Keratinocyte (primary cell): ENCODE results near the gene SMG7. TPM values are rescaled to one million over a fixed set of nuclear protein-coding genes. Genes with fewer than 3 reads are reported as not detected.

ENCODE experiments used
- DNase-seq: peaks from one replicate; pipeline ENCODE4 v3.0.0-alpha.2; 2011; ENCODE audit warnings: low read depth, missing footprints, low spot score
- FAIRE-seq: peaks from 2 replicates; lab custom pipeline; 2011; peaks lifted over from hg19 to GRCh38; lab: Jason Lieb, UNC
- H2AFZ ChIP-seq: 2 replicates; pipeline ENCODE4 v1.6.0; 2012; ENCODE audit warnings: low read length, control low read depth, inconsistent platforms; ENCODE audit not compliant: control insufficient read depth
- H3K27ac ChIP-seq: 2 replicates; pipeline ENCODE4 v1.5.1; 2011; ENCODE audit warnings: low read length; ENCODE audit not compliant: control insufficient read depth, insufficient read depth
- H3K27me3 ChIP-seq: 3 replicates; pipeline ENCODE4 v1.6.0; 2011; ENCODE audit warnings: low read length; ENCODE audit not compliant: control insufficient read depth, insufficient read depth; ENCODE audit errors: extremely low read depth
- H3K36me3 ChIP-seq, 2 experiments: 2 replicates in 1 of 2; 3 replicates in 1 of 2; pipeline ENCODE4 v1.5.1; 2011; ENCODE audit warnings: low read length in 2 of 2, mild to moderate bottlenecking in 1 of 2; ENCODE audit not compliant: control insufficient read depth in 2 of 2, insufficient read depth in 2 of 2; ENCODE audit errors: extremely low read depth in 1 of 2
- H3K4me1 ChIP-seq: 3 replicates; pipeline ENCODE4 v1.5.1; 2011; ENCODE audit warnings: low read length; ENCODE audit not compliant: control insufficient read depth, insufficient read depth; ENCODE audit errors: extremely low read depth
- H3K4me2 ChIP-seq: 3 replicates; pipeline ENCODE4 v1.6.0; 2011; ENCODE audit warnings: low read depth, low read length; ENCODE audit not compliant: control insufficient read depth, insufficient read depth; ENCODE audit errors: extremely low read depth
- H3K4me3 ChIP-seq, 3 experiments: fragments of 200-600 bp in 1 of 3; sonication (generic) in 1 of 3; 2 replicates in 2 of 3; 3 replicates in 1 of 3; pipeline ENCODE4 v1.5.1; 2011 to 2016; ENCODE audit warnings: low read length in 3 of 3, mild to moderate bottlenecking in 3 of 3, control low read depth in 2 of 3, inconsistent platforms in 1 of 3, low read depth in 1 of 3, mixed read lengths in 1 of 3, mixed run types in 1 of 3, moderate library complexity in 1 of 3; ENCODE audit not compliant: control insufficient read depth in 2 of 3, insufficient read depth in 2 of 3; ENCODE audit errors: extremely low read depth in 1 of 3
- H3K79me2 ChIP-seq: 2 replicates; pipeline ENCODE4 v1.6.0; 2012; ENCODE audit warnings: low read length; ENCODE audit not compliant: control insufficient read depth, insufficient read depth
- H3K9ac ChIP-seq: 3 replicates; pipeline ENCODE4 v1.6.0; 2011; ENCODE audit warnings: low read length; ENCODE audit not compliant: control insufficient read depth, insufficient read depth; ENCODE audit errors: extremely low read depth
- H3K9me1 ChIP-seq: 3 replicates; pipeline ENCODE4 v1.6.0; 2011; ENCODE audit warnings: low read length; ENCODE audit not compliant: control insufficient read depth, insufficient read depth; ENCODE audit errors: extremely low read depth
- H3K9me3 ChIP-seq: 2 replicates; pipeline ENCODE4 v1.5.1; 2012; ENCODE audit warnings: low read depth, low read length; ENCODE audit not compliant: control insufficient read depth
- H4K20me1 ChIP-seq: 3 replicates; pipeline ENCODE4 v1.6.0; 2011; ENCODE audit warnings: low read length; ENCODE audit not compliant: control insufficient read depth, insufficient read depth; ENCODE audit errors: extremely low read depth
- CTCF ChIP-seq, 3 experiments: IDR thresholded peaks in 1 of 3; conservative IDR thresholded peaks in 1 of 3; optimal IDR thresholded peaks in 1 of 3; 2 replicates in 2 of 3; 3 replicates in 1 of 3; pipeline versions ENCODE3 to v1.5.1; 2011; ENCODE audit warnings: low read length in 3 of 3, mild to moderate bottlenecking in 3 of 3, moderate library complexity in 2 of 3, control low read depth in 1 of 3, inconsistent platforms in 1 of 3; ENCODE audit not compliant: insufficient read depth in 2 of 3; ENCODE audit errors: extremely low read depth in 1 of 3
- EZH2 ChIP-seq: IDR thresholded peaks from one replicate; pipeline ENCODE4 v1.6.1; 2012; ENCODE audit warnings: inconsistent platforms, mild to moderate bottlenecking, low read length, moderate library complexity
- dilution Hi-C: fragments of 300-500 bp; cut with MboI; formaldehyde crosslinking; loops from one replicate; pipeline ENCODE4 v1.7.0; 2020; ENCODE audit warnings: low sequenced_read_pairs; ENCODE audit not compliant: extremely low pct_ligation_motif_present
- polyA plus RNA-seq, 5 experiments: library from polyadenylated mRNA; depleted of rRNA in 3 of 5; stranded (reverse) in 3 of 5; stranded (forward) in 1 of 5; unstranded in 1 of 5; fragments of >200 nt; gene quantifications; 1 replicate in 1 of 5; 2 replicates in 3 of 5; 3 replicates in 1 of 5; pipeline versions ENCODE4 v1.2.1 to v1.2.3, GENCODE V29; 2011 to 2012; ENCODE audit warnings: missing spikeins in 2 of 5, low read depth in 1 of 5, low replicate concordance in 1 of 5

SMG7 gene
- polyA plus RNA-seq, 1 donor (not counting 4 experiments of a cell fraction or from before 2014, with no cell fraction given) = 38.2 TPM

- H3K9me3 ChIP-seq = no peaks in the 10 kb centered on the region
- no peaks in the 10 kb centered on the region for H3K79me2 ChIP-seq
- no peaks in the 10 kb centered on the region for H3K9me1 ChIP-seq
- H3K4me1 ChIP-seq = no peaks in the 10 kb centered on the region
- TF ChIP-seq CTCF (optimal IDR thresholded peaks at IDR 0.05 in 1 of 3, IDR thresholded peaks at IDR 0.05 in 1 of 3, conservative IDR thresholded peaks at IDR 0.05 in 1 of 3; ENCODE audit: extremely low read depth in 1 of 3, insufficient read depth in 2 of 3, low read length in 3 of 3) (no peak), EZH2 (no peak)
- H3K4me3 ChIP-seq = no peak overlapping the region
- no peaks in the 10 kb centered on the region for H4K20me1 ChIP-seq
- H3K27ac ChIP-seq = no peak overlapping the region
- no peak overlapping the region for H2AFZ ChIP-seq
- FAIRE-seq (no peak), DNase-seq (no peak)
- peaks cover 6% of the 10 kb centered on the region for H3K27me3 ChIP-seq
- H3K4me2 ChIP-seq = no peak overlapping the region
- no peaks in the 10 kb centered on the region for H3K36me3 ChIP-seq
- dilution Hi-C loops = no loop called here
- H3K9ac ChIP-seq = no peak overlapping the region
Measured at GRCh38 chr1:183443011-183443410, 29.3 kb upstream of the SMG7 start.

- Histone ChIP-seq H3K9me1 (no peaks in the 10 kb centered on the region), H4K20me1 (no peaks in the 10 kb centered on the region), H3K27ac (no peak overlapping the region), H3K4me2 (no peak overlapping the region), H3K9ac (no peak overlapping the region), H3K79me2 (no peaks in the 10 kb centered on the region), H3K4me3 (no peak overlapping the region), H3K9me3 (no peaks in the 10 kb centered on the region), H2AFZ (no peak overlapping the region), H3K27me3 (peaks cover 6% of the 10 kb centered on the region), H3K4me1 (no peaks in the 10 kb centered on the region), H3K36me3 (no peaks in the 10 kb centered on the region)
- dilution Hi-C loops = no loop called here
- FAIRE-seq (no peak), DNase-seq (no peak)
- no peak for TF ChIP-seq EZH2
- TF ChIP-seq CTCF (optimal IDR thresholded peaks at IDR 0.05 in 1 of 3, IDR thresholded peaks at IDR 0.05 in 1 of 3, conservative IDR thresholded peaks at IDR 0.05 in 1 of 3; ENCODE audit: extremely low read depth in 1 of 3, insufficient read depth in 2 of 3, low read length in 3 of 3) = no peak
Measured at GRCh38 chr1:183443466-183443865, 28.8 kb upstream of the SMG7 start.
